ENCODE results near the gene KLC1.

KLC1 gene

GRCh38 chr14:103659631-103660030 lies 30.6 kb downstream of the KLC1 start:
- no peak for DNase-seq (ENCODE audit: low read depth)

- DNase-seq (ENCODE audit: low read depth): no peak
Observed at GRCh38 chr14:103662029-103662428, 33.0 kb downstream of the KLC1 start.

GRCh38 chr14:103662591-103662990 lies 33.6 kb downstream of the KLC1 start:
- no peak for DNase-seq (ENCODE audit: low read depth)

GRCh38 chr14:103663506-103663905 lies 34.5 kb downstream of the KLC1 start:
- no peak for DNase-seq (ENCODE audit: low read depth)

- DNase-seq (ENCODE audit: low read depth): no peak
Observed at GRCh38 chr14:103667671-103668070, 38.7 kb downstream of the KLC1 start.

GRCh38 chr14:103668117-103668516 lies 39.1 kb downstream of the KLC1 start:
- DNase-seq (ENCODE audit: low read depth): no peak

- DNase-seq (ENCODE audit: low read depth): no peak
Observed at GRCh38 chr14:103669370-103669769, 40.4 kb downstream of the KLC1 start.

GRCh38 chr14:103671911-103672310 lies 42.9 kb downstream of the KLC1 start:
- DNase-seq (ENCODE audit: low read depth): no peak

GRCh38 chr14:103675957-103676356 lies 46.9 kb downstream of the KLC1 start:
- no peak for DNase-seq (ENCODE audit: low read depth)

- DNase-seq (ENCODE audit: low read depth): no peak
Observed at GRCh38 chr14:103676881-103677675, 48.1 kb downstream of the KLC1 start.

GRCh38 chr14:103679351-103679750 lies 50.3 kb downstream of the KLC1 start:
- DNase-seq (ENCODE audit: low read depth): no peak

- no peak for DNase-seq (ENCODE audit: low read depth)
Observed at GRCh38 chr14:103680491-103681231, 51.6 kb downstream of the KLC1 start.

GRCh38 chr14:103683139-103683538 lies 54.1 kb downstream of the KLC1 start:
- no peak for DNase-seq (ENCODE audit: low read depth)

GRCh38 chr14:103684471-103684870 lies 55.5 kb downstream of the KLC1 start:
- no peak for DNase-seq (ENCODE audit: low read depth)

GRCh38 chr14:103684871-103685270 lies 55.9 kb downstream of the KLC1 start:
- DNase-seq (ENCODE audit: low read depth): no peak

- DNase-seq (ENCODE audit: low read depth): no peak
Observed at GRCh38 chr14:103685276-103686211, 56.5 kb downstream of the KLC1 start.

- DNase-seq (ENCODE audit: low read depth): no peak
Observed at GRCh38 chr14:103686831-103687485, 57.9 kb downstream of the KLC1 start.

- DNase-seq (ENCODE audit: low read depth): no peak
Observed at GRCh38 chr14:103687712-103688111, 58.7 kb downstream of the KLC1 start.

- no peak for DNase-seq (ENCODE audit: low read depth)
Observed at GRCh38 chr14:103688441-103688840, 59.4 kb downstream of the KLC1 start.

- no peak for DNase-seq (ENCODE audit: low read depth)
Observed at GRCh38 chr14:103688906-103689902, 60.2 kb downstream of the KLC1 start.

- no peak for DNase-seq (ENCODE audit: low read depth)
Observed at GRCh38 chr14:103690332-103690731, 61.3 kb downstream of the KLC1 start.

Data from stimulated activated CD8-positive, alpha-beta memory T cell treated with anti-CD3 and anti-CD28 coated beads, Interleukin-15, amount 100 ng/mL, for 24 hours (primary cell).